ENCODE data around the gene RGP1.

GRCh38 chr9:35790385-35791296 lies 41.6 kb downstream of the RGP1 start:
- peak; percentile 95 for TF ChIP-seq CTCF (conservative IDR thresholded peaks at IDR 0.05; ENCODE audit: low read length)
- TF ChIP-seq EZH2phosphoT487 (IDR thresholded peaks at IDR 0.05; ENCODE audit: borderline replicate concordance, low read depth, low read length) = no peak
